Superior temporal gyrus (tissue), 1 donor: ENCODE measurements around the gene CLMP.

Source experiments
- DNase-seq: peaks from one replicate; pipeline ENCODE4 v3.0.0-alpha.2; 2016; ENCODE audit errors: extremely low spot score

CLMP gene, protein sequence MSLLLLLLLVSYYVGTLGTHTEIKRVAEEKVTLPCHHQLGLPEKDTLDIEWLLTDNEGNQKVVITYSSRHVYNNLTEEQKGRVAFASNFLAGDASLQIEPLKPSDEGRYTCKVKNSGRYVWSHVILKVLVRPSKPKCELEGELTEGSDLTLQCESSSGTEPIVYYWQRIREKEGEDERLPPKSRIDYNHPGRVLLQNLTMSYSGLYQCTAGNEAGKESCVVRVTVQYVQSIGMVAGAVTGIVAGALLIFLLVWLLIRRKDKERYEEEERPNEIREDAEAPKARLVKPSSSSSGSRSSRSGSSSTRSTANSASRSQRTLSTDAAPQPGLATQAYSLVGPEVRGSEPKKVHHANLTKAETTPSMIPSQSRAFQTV

DNA sequence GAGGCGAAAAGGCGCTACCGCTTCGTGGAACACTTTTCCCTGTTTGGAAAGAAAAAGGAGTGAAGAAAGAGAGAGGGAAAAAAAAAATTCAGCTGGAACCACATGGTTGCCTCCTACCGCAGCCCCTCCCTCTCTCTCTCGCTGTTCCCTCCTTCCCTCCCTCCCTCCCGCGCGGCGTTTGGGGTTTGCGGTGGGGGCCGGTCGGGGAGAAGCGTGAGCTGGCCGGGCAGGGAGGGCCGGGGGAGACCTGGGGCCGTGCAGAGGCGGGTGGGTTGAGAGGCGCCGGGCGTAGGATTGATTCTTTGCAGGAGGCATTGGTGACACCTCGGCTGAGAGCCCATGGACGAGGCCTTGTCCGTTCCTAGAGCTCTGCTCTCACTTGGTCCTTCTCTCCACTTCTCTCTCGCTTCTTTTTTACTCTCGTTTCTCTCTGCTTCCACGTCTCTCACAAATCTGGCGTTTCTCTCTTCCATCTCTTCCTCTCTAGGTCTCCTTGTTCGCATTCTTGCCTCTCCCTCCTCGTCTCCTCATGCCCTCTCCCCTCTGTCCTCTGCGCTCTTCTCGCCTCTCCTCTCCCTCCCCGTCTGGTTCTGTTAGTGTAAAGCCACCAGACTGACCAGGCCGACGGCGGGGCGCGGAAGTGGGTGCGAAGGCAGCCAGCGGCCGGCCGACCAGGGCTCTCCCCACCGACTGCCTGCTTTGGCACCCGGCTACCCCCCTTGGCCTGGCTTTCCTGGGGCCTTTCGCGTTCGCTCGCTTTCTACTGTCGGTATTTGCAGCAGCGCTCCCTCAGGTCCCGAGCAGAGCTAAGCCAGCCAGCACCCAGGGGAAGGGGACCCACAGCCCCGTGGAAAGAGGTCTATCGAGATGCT lies at the start of gene CLMP:
Gene CLMP, minus strand, starts transcription at position 61 of the 872 bp plus-strand sequence. CDS start 308 bp downstream, outside the sequence.
- no peak for DNase-seq

- DNase-seq: peak; percentile 59
Observed at GRCh38 chr11:123241874-123242543, 47.0 kb upstream of the CLMP start.

- no peak for DNase-seq
Observed at GRCh38 chr11:123241294-123241693, 46.2 kb upstream of the CLMP start.

GRCh38 chr11:123239191-123240150 lies 44.4 kb upstream of the CLMP start:
- DNase-seq: peak; percentile 47

DNA sequence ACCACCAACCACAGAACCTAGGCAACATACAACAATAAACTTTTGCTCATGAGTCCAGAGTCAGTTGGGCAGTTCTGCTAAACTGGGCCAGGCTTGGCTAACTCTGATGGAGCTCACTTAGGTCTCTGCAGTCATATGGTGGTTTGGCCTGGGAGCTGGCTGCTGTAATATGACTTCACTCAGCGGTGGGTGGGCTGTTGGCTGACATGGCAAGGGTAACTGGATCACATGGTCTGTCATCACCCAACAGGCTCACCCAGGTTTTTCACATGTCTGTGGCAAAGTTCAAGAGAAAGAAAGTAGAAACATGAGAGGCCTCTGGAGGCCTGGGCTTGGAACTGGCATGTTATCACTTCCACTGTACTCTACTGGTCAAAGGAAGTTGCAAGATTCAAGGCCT lies 43.2 kb upstream of the CLMP start:
- DNase-seq: no peak

GRCh38 chr11:123236879-123237278 lies 41.8 kb upstream of the CLMP start:
- DNase-seq: no peak

DNA sequence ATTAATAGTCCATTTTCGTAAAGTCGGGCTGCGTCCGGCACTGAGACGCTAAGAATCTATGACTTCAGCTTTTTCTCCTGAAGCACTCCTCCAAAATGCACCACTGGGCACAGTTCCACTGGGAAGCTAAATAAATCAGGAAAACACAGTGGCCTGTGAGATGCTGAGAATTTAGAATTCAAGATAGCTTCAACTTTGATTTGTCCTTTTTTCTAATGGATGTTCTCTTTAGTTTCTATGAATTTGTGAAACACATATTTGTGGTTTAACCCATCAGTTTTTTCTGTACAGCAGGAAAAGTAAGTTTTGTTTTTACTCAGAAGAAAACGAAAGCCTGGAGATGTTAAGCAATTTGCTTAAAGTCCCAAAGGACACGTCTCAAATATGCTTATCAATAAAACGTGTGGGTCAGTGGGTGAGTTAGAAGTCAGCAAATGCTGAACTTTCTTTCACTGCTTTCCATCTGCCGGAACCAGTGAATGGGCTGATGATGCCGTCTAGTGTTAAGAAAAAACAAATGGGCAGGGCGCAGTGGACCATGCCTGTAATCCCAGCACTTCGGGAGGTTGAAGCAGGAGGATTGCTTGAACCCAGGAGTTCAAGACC lies 40.7 kb upstream of the CLMP start:
- no peak for DNase-seq

DNA sequence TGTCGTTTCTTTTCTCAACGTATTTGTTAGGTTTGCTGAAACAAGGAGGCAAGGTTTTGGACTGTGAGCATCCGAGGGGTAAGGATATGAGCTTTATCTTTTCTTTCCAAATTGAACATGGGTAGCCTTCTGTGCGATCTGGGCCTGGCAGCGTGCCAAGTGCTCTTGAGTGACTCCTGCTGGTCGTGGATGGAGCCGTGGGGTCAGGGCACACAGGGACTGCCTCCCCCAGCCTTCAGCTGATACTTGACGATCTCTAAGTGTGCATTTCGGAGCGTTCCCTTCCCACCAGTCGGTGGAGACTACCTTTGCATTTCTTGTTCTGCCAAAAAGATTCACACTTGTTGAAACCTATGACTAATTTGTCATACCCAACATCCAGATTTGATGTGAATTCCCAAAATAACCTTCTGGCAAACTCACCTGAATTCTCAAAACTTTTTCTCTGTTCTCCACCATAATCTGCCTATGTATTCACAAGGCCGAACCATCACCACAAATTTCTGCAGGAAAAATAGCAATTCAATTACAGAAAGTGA lies 40.1 kb upstream of the CLMP start:
- no peak for DNase-seq

- no peak for DNase-seq
Observed at GRCh38 chr11:123233975-123234334, 38.9 kb upstream of the CLMP start.

DNA sequence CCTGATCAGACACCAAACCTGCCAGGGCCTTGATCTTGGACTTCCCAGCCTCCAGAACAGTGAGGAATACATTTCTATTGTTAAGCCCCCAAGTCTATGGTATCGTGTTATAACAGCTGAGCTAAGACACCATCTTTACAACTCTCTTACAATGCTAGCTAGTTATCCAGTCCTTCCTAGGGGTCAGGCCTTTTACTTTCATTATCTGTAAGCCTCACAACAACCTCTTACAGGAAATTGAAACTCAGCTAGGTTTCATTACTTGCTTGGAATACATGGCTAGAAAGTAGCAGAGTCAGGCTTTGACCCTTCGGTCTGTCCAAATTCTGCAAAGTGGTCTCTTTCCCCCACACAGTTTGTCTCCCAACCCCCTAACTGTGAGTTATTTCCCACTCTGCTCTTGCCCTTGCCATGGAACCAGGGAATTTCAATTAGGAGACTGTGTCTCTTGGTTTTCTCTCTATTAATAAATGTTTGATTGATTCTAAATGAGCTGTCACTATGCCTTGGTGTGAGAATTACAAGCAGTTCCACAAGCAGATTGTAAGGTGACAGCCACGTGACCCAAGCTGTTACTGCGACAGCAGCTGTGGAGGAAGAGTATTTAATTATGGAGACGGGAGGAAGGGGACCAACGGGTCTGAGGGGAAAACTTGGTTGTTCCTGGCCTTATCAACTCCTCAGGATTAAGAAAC lies 38.4 kb upstream of the CLMP start:
- no peak for DNase-seq

DNA sequence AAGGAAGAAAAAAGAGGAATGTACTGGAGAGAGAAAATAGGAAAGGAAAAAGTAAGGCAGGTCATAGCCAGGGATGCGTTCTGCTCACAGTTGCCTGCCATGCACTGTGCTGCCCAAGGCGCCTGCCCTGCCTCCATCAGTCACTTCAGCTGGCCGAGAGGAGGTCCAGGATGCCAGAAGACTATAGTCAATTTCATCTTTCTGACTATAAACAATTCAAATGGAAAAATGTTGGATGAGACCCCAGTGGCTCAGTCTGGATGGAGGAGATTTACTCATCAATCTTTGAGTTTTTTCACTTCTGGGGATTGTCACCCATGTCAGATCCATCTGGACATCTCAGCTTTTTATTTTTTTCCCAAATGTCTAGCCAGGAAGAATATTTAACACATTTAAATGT lies 36.7 kb upstream of the CLMP start:
- DNase-seq: no peak

- no peak for DNase-seq
Observed at GRCh38 chr11:123231256-123231655, 36.2 kb upstream of the CLMP start.

GRCh38 chr11:123230346-123230745 lies 35.3 kb upstream of the CLMP start:
- no peak for DNase-seq

- no peak for DNase-seq
Observed at GRCh38 chr11:123228496-123229163, 33.6 kb upstream of the CLMP start.

- no peak for DNase-seq
Observed at GRCh38 chr11:123227763-123228495, 32.9 kb upstream of the CLMP start.

DNA sequence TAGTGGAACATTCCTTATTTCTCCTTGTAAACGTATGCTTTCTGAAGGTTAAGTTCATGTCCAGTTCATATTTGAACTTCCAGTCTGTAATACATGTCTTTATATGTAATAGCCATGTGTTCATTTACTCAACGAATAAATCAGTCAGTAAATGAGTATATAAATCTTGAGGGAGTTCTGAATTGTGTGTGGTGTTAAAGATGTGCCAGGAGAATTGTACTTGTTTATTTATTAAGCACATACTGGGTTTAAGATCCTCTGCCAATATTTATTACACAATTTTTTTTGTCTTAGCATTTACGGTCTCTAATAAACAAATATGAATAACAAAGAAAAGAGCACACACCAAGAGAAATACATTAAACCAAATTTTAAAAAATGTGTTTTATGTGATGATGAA lies 26.5 kb upstream of the CLMP start:
- DNase-seq: no peak

DNA sequence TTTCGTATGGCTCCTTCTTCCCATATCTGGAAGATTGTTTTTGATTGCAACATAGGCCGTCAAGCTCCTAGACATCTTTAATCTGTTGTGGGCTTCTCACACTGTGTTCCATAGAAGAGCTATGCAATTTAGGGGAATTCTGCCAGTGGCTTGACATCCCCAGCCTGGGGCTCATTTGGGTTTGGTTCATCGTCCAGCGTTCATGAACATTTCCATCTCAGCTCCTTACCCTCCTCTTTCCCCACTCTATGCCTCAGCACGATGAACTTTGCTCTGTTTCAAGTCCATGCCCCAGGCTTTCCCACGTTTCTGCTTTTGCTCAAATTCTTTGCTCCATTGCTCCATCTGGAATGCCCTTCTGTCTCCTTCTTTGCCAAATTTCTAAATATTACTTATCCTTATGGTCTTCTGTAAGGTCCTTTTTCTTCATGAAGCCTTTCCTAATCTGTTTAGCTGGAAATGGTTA lies 26.1 kb upstream of the CLMP start:
- no peak for DNase-seq

DNA sequence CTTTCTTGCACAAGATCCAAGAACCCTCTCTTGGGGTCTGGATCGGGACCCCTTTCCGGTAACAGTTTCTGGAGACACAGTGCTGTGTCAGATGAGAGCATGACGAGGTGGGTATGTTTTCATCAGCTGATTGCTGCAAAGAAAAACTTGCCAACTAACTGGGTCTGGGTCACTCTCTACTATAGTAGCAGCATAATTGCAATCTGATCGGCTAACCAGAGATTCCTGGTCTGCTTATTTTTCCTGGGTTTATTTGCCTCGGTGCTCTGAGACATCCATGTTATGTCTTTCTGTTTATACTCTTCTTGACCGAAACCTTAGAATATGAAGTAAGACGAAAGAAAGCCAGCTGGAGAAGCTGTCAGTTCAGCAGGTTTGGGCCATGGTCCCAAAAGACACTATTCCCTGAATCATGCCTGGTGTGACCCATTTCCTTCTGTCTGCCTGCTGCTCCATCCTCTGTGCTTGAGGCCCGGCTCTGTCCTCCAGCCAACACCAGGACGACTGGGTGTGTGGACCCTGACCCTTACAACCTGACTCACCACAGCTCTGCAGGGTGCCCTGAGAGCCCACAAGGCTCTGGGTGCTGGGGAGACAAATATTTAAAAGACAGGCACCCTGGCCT lies 24.1 kb upstream of the CLMP start:
- no peak for DNase-seq
